H1 (cell line): Measurements from ENCODE around the gene RIPOR1. TPM values are rescaled to one million over a fixed set of nuclear protein-coding genes. Genes with fewer than 3 reads are reported as not detected.
A peak's percentile ranks its signal among the peaks of the same experiment; 100 is the strongest.

Experiments
- CTCF ChIA-PET: fragments of 300-600 bp; sonication (Branson Sonifier 250); formaldehyde crosslinking; loops from one replicate; lab custom pipeline; 2021; ENCODE audit not compliant: partially characterized antibody; lab: Charles Lee
- POLR2A ChIA-PET: fragments of 300-600 bp; sonication (Branson Sonifier 250); formaldehyde crosslinking; loops from one replicate; lab custom pipeline; 2021; ENCODE audit warnings: inconsistent platforms; ENCODE audit not compliant: partially characterized antibody; lab: Charles Lee
- DNase-seq, 2 experiments: peaks; one replicate each; pipeline versions ENCODE4 v3.0.0 to v3.0.0-alpha.2; 2010 to 2022; ENCODE audit warnings: low spot score in 2 of 2, low read depth in 1 of 2, mixed read lengths in 1 of 2
- FAIRE-seq: peaks from 2 replicates; lab custom pipeline; 2011; peaks lifted over from hg19 to GRCh38; lab: Jason Lieb, UNC
- H2AFZ ChIP-seq: 2 replicates; pipeline ENCODE4 v1.8.1; 2012; ENCODE audit warnings: low read length, inconsistent platforms
- H2AK5ac ChIP-seq: 2 replicates; pipeline ENCODE4 v1.6.1; 2013; ENCODE audit warnings: low read depth, low read length
- H2BK120ac ChIP-seq: replicated peaks from 2 replicates; pipeline ENCODE3; 2013; ENCODE audit warnings: low read depth, low read length, inconsistent platforms
- H2BK12ac ChIP-seq: 2 replicates; pipeline ENCODE4 v1.6.1; 2013; ENCODE audit warnings: low read depth, low read length
- H2BK15ac ChIP-seq: 2 replicates; pipeline ENCODE4 v1.6.1; 2013; ENCODE audit warnings: low read length
- H2BK20ac ChIP-seq: 2 replicates; pipeline ENCODE4 v1.6.1; 2013; ENCODE audit warnings: low read length
- H2BK5ac ChIP-seq: 2 replicates; pipeline ENCODE4 v1.6.1; 2013; ENCODE audit warnings: low read depth, low read length
- H3K14ac ChIP-seq: 2 replicates; pipeline ENCODE4 v1.6.1; 2013; ENCODE audit warnings: inconsistent platforms; ENCODE audit not compliant: insufficient read length
- H3K18ac ChIP-seq: 2 replicates; pipeline ENCODE4 v1.6.1; 2013; ENCODE audit warnings: low read length; ENCODE audit errors: extremely low read depth
- H3K23ac ChIP-seq: 2 replicates; pipeline ENCODE4 v1.6.1; 2013; ENCODE audit warnings: inconsistent platforms; ENCODE audit not compliant: insufficient read length
- H3K23me2 ChIP-seq: 2 replicates; pipeline ENCODE4 v1.6.1; 2013; ENCODE audit warnings: low read depth, low read length
- H3K27ac ChIP-seq: 2 replicates; pipeline ENCODE4 v1.6.1; 2011; ENCODE audit warnings: low read depth, low read length, inconsistent platforms
- H3K27me3 ChIP-seq, 4 experiments: replicated peaks in 1 of 4; 1 replicate in 1 of 4; 2 replicates in 3 of 4; pipeline versions ENCODE4 v1.6.1 to v1.8.1; 2011 to 2013; ENCODE audit warnings: low read length in 3 of 4, mild to moderate bottlenecking in 3 of 4, inconsistent platforms in 2 of 4, mixed read lengths in 2 of 4, moderate library complexity in 1 of 4; ENCODE audit not compliant: control insufficient read depth in 3 of 4, insufficient read depth in 3 of 4; ENCODE audit errors: extremely low read depth in 1 of 4
- H3K36me3 ChIP-seq, 4 experiments: 2 replicates each; pipeline versions ENCODE4 v1.6.1 to v1.8.1; 2011 to 2013; ENCODE audit warnings: mild to moderate bottlenecking in 4 of 4, low read length in 3 of 4, moderate library complexity in 2 of 4, control low read depth in 1 of 4, inconsistent platforms in 1 of 4; ENCODE audit not compliant: insufficient read depth in 4 of 4, control insufficient read depth in 2 of 4
- H3K4ac ChIP-seq: replicated peaks from 2 replicates; pipeline ENCODE3; 2013; ENCODE audit warnings: low read length, low read depth, mixed read lengths, inconsistent platforms; ENCODE audit not compliant: insufficient read length
- H3K4me1 ChIP-seq, 4 experiments: replicated peaks in 1 of 4; 1 replicate in 1 of 4; 2 replicates in 3 of 4; pipeline versions ENCODE4 v1.6.1 to v1.8.1; 2011 to 2013; ENCODE audit warnings: low read length in 3 of 4, inconsistent platforms in 2 of 4, mixed read lengths in 1 of 4; ENCODE audit not compliant: insufficient read depth in 4 of 4, control insufficient read depth in 3 of 4
- H3K4me2 ChIP-seq, 2 experiments: 2 replicates each; pipeline versions ENCODE4 v1.6.1 to v1.8.1; 2011 to 2013; ENCODE audit warnings: low read depth in 2 of 2, low read length in 2 of 2, control low read depth in 1 of 2, inconsistent platforms in 1 of 2, mild to moderate bottlenecking in 1 of 2; ENCODE audit not compliant: insufficient read depth in 1 of 2
- H3K4me3 ChIP-seq, 4 experiments: fragments of 200-600, 300-600 bp in 1 of 4; sonication (generic), shearing (Covaris generic), sonication (Bioruptor Twin) in 1 of 4; 2 replicates each; pipeline versions ENCODE4 v1.5.1 to v1.8.1; 2011 to 2016; ENCODE audit warnings: low read length in 4 of 4, low read depth in 3 of 4, control low read depth in 2 of 4, inconsistent platforms in 2 of 4, mild to moderate bottlenecking in 2 of 4, mixed read lengths in 1 of 4, moderate library complexity in 1 of 4; ENCODE audit not compliant: insufficient read depth in 2 of 4; ENCODE audit errors: extremely low read depth in 1 of 4
- H3K56ac ChIP-seq: replicated peaks from 2 replicates; pipeline ENCODE3; 2013; ENCODE audit warnings: low read depth, mild to moderate bottlenecking, mixed read lengths, low read length, inconsistent platforms; ENCODE audit not compliant: insufficient read length
- H3K79me1 ChIP-seq: 2 replicates; pipeline ENCODE4 v1.6.1; 2013; ENCODE audit warnings: low read depth, low read length, control low read depth
- H3K79me2 ChIP-seq, 2 experiments: 2 replicates each; pipeline versions ENCODE4 v1.6.1 to v1.8.1; 2012 to 2013; ENCODE audit warnings: low read length in 2 of 2, mild to moderate bottlenecking in 2 of 2, inconsistent platforms in 1 of 2; ENCODE audit not compliant: insufficient read depth in 2 of 2, control insufficient read depth in 1 of 2
- H3K9ac ChIP-seq, 4 experiments: replicated peaks in 1 of 4; 1 replicate in 1 of 4; 2 replicates in 3 of 4; pipeline versions ENCODE4 v1.6.1 to v1.8.1; 2011 to 2013; ENCODE audit warnings: low read depth in 3 of 4, low read length in 3 of 4, control low read depth in 2 of 4, mild to moderate bottlenecking in 2 of 4, moderate library complexity in 2 of 4, inconsistent platforms in 1 of 4; ENCODE audit errors: extremely low read depth in 1 of 4
- H3K9me3 ChIP-seq, 2 experiments: 2 replicates each; pipeline versions ENCODE4 v1.6.1 to v1.8.1; 2012 to 2013; ENCODE audit warnings: mild to moderate bottlenecking in 2 of 2, moderate library complexity in 2 of 2, control low read depth in 1 of 2, inconsistent platforms in 1 of 2, low read depth in 1 of 2, low read length in 1 of 2, mixed read lengths in 1 of 2; ENCODE audit not compliant: insufficient read depth in 2 of 2
- H4K20me1 ChIP-seq, 2 experiments: replicated peaks in 1 of 2; 2 replicates each; pipeline versions ENCODE3 to v1.8.1; 2011 to 2013; ENCODE audit warnings: inconsistent platforms in 2 of 2, low read length in 2 of 2, mild to moderate bottlenecking in 1 of 2; ENCODE audit not compliant: insufficient read depth in 2 of 2, control insufficient read depth in 1 of 2
- H4K5ac ChIP-seq: 2 replicates; pipeline ENCODE4 v1.6.1; 2013; ENCODE audit warnings: low read length, low read depth, mixed read lengths, inconsistent platforms; ENCODE audit not compliant: insufficient read length
- H4K8ac ChIP-seq: 2 replicates; pipeline ENCODE4 v1.8.0; 2013; ENCODE audit warnings: mild to moderate bottlenecking, moderate library complexity, low read length, inconsistent platforms; ENCODE audit not compliant: insufficient read depth; ENCODE audit errors: extremely low read depth
- H4K91ac ChIP-seq: replicated peaks from 2 replicates; pipeline ENCODE3; 2013; ENCODE audit warnings: low read length, mixed read lengths, inconsistent platforms; ENCODE audit not compliant: insufficient read length
- ASH2L ChIP-seq: fragments of 200-600, 300-600 bp; sonication (generic); IDR thresholded peaks from one replicate; pipeline ENCODE4 v1.7.1; 2017; ENCODE audit warnings: low read length
- ATF3 ChIP-seq: IDR thresholded peaks from 2 replicates; pipeline ENCODE4 v1.6.1; 2011; ENCODE audit warnings: low read depth, mild to moderate bottlenecking, low read length; ENCODE audit not compliant: insufficient read depth
- CBX5 ChIP-seq: fragments of 300-800, 300-1000 bp; sonication (generic); IDR thresholded peaks from 2 replicates; pipeline ENCODE4 v1.7.1; 2016; ENCODE audit warnings: antibody characterized with exemption, low read length, low read depth
- JUN ChIP-seq: IDR thresholded peaks from 2 replicates; pipeline ENCODE4 v1.6.1; 2011; ENCODE audit warnings: low read depth, mild to moderate bottlenecking, improper control_type of control experiment, low read length
- JUND ChIP-seq: IDR thresholded peaks from 2 replicates; pipeline ENCODE4 v1.6.1; 2011; ENCODE audit warnings: mild to moderate bottlenecking, improper control_type of control experiment, low read length
- POLR2A ChIP-seq, 2 experiments: IDR thresholded peaks; 1 replicate in 1 of 2; 2 replicates in 1 of 2; pipeline ENCODE4 v1.6.1; 2011; ENCODE audit warnings: low read depth in 2 of 2, low read length in 2 of 2, mild to moderate bottlenecking in 2 of 2; ENCODE audit errors: control extremely low read depth in 1 of 2
- RXRA ChIP-seq: IDR thresholded peaks from 2 replicates; pipeline ENCODE4 v1.6.1; 2011; ENCODE audit warnings: low read depth, mild to moderate bottlenecking, low read length, moderate library complexity; ENCODE audit not compliant: insufficient read depth
- SAP30 ChIP-seq: fragments of 300-600 bp; sonication (generic); IDR thresholded peaks from 2 replicates; pipeline ENCODE4 v1.7.1; 2012; ENCODE audit warnings: low read length, moderate library complexity, mild to moderate bottlenecking, inconsistent platforms; ENCODE audit not compliant: insufficient read depth, insufficient replicate concordance
- SP4 ChIP-seq: IDR thresholded peaks from 2 replicates; pipeline ENCODE4 v1.6.1; 2012; ENCODE audit warnings: low read length, inconsistent platforms
- TAF1 ChIP-seq: IDR thresholded peaks from 2 replicates; pipeline ENCODE4 v1.6.1; 2011; ENCODE audit warnings: mild to moderate bottlenecking, low read depth, low read length
- TBP ChIP-seq: IDR thresholded peaks from 2 replicates; pipeline ENCODE4 v1.6.1; 2011; ENCODE audit warnings: low read depth, low read length, improper control_type of control experiment
- TCF12 ChIP-seq: IDR thresholded peaks from 2 replicates; pipeline ENCODE4 v1.6.1; 2011; ENCODE audit warnings: low read depth, mild to moderate bottlenecking, low read length
- WGBS, 2 experiments: shearing (Covaris generic) in 1 of 2; methylation state at CpG; one replicate each; pipeline versions ENCODE4 v1.1.6 to v1.1.7; 2013 to 2015; ENCODE audit warnings: low lambda C conversion rate in 2 of 2, mixed read lengths in 2 of 2, inconsistent platforms in 1 of 2, low coverage in 1 of 2, missing lambda C conversion rate in 1 of 2; ENCODE audit not compliant: insufficient replicate concordance in 2 of 2, insufficient coverage in 1 of 2, insufficient read length in 1 of 2; ENCODE audit errors: extremely low coverage in 1 of 2, missing lambda C conversion rate in 1 of 2; 5-methylcytosine and 5-hydroxymethylcytosine counted together
- polyA plus RNA-seq, 7 experiments: library from polyadenylated mRNA; depleted of rRNA in 3 of 7; stranded (reverse) in 5 of 7; unstranded in 2 of 7; fragments of >200 nt in 5 of 7; fragments of 200-250 nt in 2 of 7; gene quantifications; 1 replicate in 5 of 7; 2 replicates in 1 of 7; 4 replicates in 1 of 7; pipeline versions ENCODE4 v1.2.1 to v1.2.3, GENCODE V29; 2011 to 2013; ENCODE audit warnings: missing spikeins in 2 of 7, mixed read lengths in 2 of 7
- total RNA-seq: library from RNA; stranded (reverse); fragmentation: NEBNext Ultra II Directional; extraction: Animal tissue kit (Norgen Biotek cat#: 25700); gene quantifications from 2 replicates; pipeline ENCODE4 v1.2.1, GENCODE V29; 2021

The RIPOR1 gene
- total and polyA plus RNA-seq, 2 of the 8 experiments (the other 6 are each of a cell fraction or from before 2014, with no cell fraction given) = 2.7 to 10.1 TPM

- no peak overlapping the region for H2BK12ac ChIP-seq
- H4K20me1 ChIP-seq = no peaks in the 10 kb centered on the region
- DNase-seq (no peak), FAIRE-seq (no peak)
- 79% methylated on average over 11 of the region's 11 CpGs; no CpG with 5 or more reads in 1 of the 2 experiments for WGBS, 2 experiments
- no peak overlapping the region for H2BK15ac ChIP-seq
- no peak overlapping the region for H3K23ac ChIP-seq
- H3K79me2 ChIP-seq = no peaks in the 10 kb centered on the region
- no peak overlapping the region for H4K5ac ChIP-seq
- H3K56ac ChIP-seq = no peak overlapping the region
- H3K4me3 ChIP-seq = no peak overlapping the region
- no peak overlapping the region for H3K4ac ChIP-seq
- H2BK20ac ChIP-seq = no peak overlapping the region
- no peak overlapping the region for H2BK5ac ChIP-seq
- no peak overlapping the region for H4K8ac ChIP-seq
- no peak overlapping the region for H4K91ac ChIP-seq
- peak overlapping the region; percentile 78; the same call in 1 of the 2 replicates for H2AK5ac ChIP-seq
- no peaks in the 10 kb centered on the region for H3K23me2 ChIP-seq
- ChIA-PET CTCF (interaction anchor here (0.9 to 9.9 kb wide), 11 partner anchors 14 to 155 kb away, joined by 3 to 335 read pairs (median 4); partner anchors contain the start of genes AGRP, ATP6V0D1, C16orf86 and CARMIL2), POLR2A (interaction anchor here (1.0 kb wide), 1 partner anchor 11 kb away, joined by 3 read pairs; no protein-coding TSS in a partner anchor)
- H3K9ac ChIP-seq = no peak overlapping the region; a peak in 1 of 7 replicates
- no peaks in the 10 kb centered on the region for H3K9me3 ChIP-seq
- H3K4me1 ChIP-seq = no peaks in the 10 kb centered on the region
- no peak overlapping the region for H2AFZ ChIP-seq
- no peak overlapping the region for H3K14ac ChIP-seq
- no peak overlapping the region for H3K27ac ChIP-seq
- H3K27me3 ChIP-seq = peaks cover 0 to 17% (median 6%) of the 10 kb centered on the region in 4 experiments; a peak in 3 of 7 replicates
- no peak overlapping the region for H3K4me2 ChIP-seq
- no peak overlapping the region for H2BK120ac ChIP-seq
- H3K18ac ChIP-seq = no peak overlapping the region
- H3K79me1 ChIP-seq = no peaks in the 10 kb centered on the region; the same call in 1 of the 2 replicates
- no peaks in the 10 kb centered on the region for H3K36me3 ChIP-seq
- TF ChIP-seq TAF1 = no peak
- TF ChIP-seq CBX5 = no peak
- no peak for TF ChIP-seq SAP30
- no peak for TF ChIP-seq TCF12
- no peak for TF ChIP-seq SP4
- no peak for TF ChIP-seq ATF3
- no peak for TF ChIP-seq JUN
- TF ChIP-seq POLR2A (IDR thresholded peaks at IDR 0.05; ENCODE audit: control extremely low read depth in 1 of 2, low read depth in 2 of 2, low read length in 2 of 2) = no peak
- no peak for TF ChIP-seq TBP
- no peak for TF ChIP-seq RXRA
- no peak for TF ChIP-seq JUND
- no peak for TF ChIP-seq ASH2L
These were observed 10.8 kb upstream of the RIPOR1 start for GRCh38 chr16:67517661-67518423.
